ENCODE data around the gene NEDD8. TPM values are rescaled to one million over a fixed set of nuclear protein-coding genes. Genes with fewer than 3 reads are reported as not detected.

The NEDD8 gene
- polyA plus RNA-seq, 1 donor from 2014 or later = 431 TPM

GRCh38 chr14:24182110-24182882, 49.9 kb downstream of the NEDD8 start:
- H3F3A ChIP-seq (ENCODE audit: insufficient read depth, low read length, poor library complexity, severe bottlenecking) = no peaks in the 10 kb centered on the region
- H3K36me3 ChIP-seq (ENCODE audit: insufficient read depth, low read length) = no peaks in the 10 kb centered on the region
- H3K9me3 ChIP-seq (ENCODE audit: low read length) = no peaks in the 10 kb centered on the region
- H3K9me2 ChIP-seq (ENCODE audit: insufficient read depth, low read length) = no peaks in the 10 kb centered on the region
- TF ChIP-seq RAD21 (conservative IDR thresholded peaks at IDR 0.05) = no peak
- TF ChIP-seq TAF1 (IDR thresholded peaks at IDR 0.05; ENCODE audit: low read depth) = no peak
- no peak for TF ChIP-seq SMC3 (conservative IDR thresholded peaks at IDR 0.05; ENCODE audit: poor library complexity)
- TF ChIP-seq CTCF (IDR thresholded peaks at IDR 0.05; ENCODE audit: poor library complexity, severe bottlenecking) = no peak
- no peak for TF ChIP-seq EP300 (conservative IDR thresholded peaks at IDR 0.05; ENCODE audit: poor library complexity, severe bottlenecking)
- no peak for TF ChIP-seq MXI1 (conservative IDR thresholded peaks at IDR 0.05; ENCODE audit: poor library complexity, severe bottlenecking)
- TF ChIP-seq POLR2AphosphoS5 (IDR thresholded peaks at IDR 0.05) = no peak
- TF ChIP-seq EZH2 (IDR thresholded peaks at IDR 0.05; ENCODE audit: borderline replicate concordance, insufficient read depth, low read length, poor library complexity, severe bottlenecking) = no peak
- no peak for TF ChIP-seq REST (IDR thresholded peaks at IDR 0.05; ENCODE audit: borderline replicate concordance)
- H3K79me2 ChIP-seq (replicated peaks; ENCODE audit: insufficient read depth, low read length) = no peaks in the 10 kb centered on the region
- no peak overlapping the region for H3K4me3 ChIP-seq (ENCODE audit: low read length)
- no peak overlapping the region for H3K27ac ChIP-seq (ENCODE audit: low read length)
- H3K9ac ChIP-seq (ENCODE audit: low read length) = no peak overlapping the region
- no peaks in the 10 kb centered on the region for H3K27me3 ChIP-seq (ENCODE audit: insufficient read depth, low read depth, low read length)
- no peak overlapping the region for H2AFZ ChIP-seq (ENCODE audit: low read depth, low read length)
- H3K4me2 ChIP-seq (ENCODE audit: low read length) = no peak overlapping the region
- no peaks in the 10 kb centered on the region for H4K20me1 ChIP-seq (ENCODE audit: insufficient read depth)

GRCh38 chr14:24181371-24182077, 50.6 kb downstream of the NEDD8 start:
- H4K20me1 ChIP-seq (ENCODE audit: insufficient read depth) = no peaks in the 10 kb centered on the region
- no peaks in the 10 kb centered on the region for H3K9me2 ChIP-seq (ENCODE audit: insufficient read depth, low read length)
- H3K9ac ChIP-seq (ENCODE audit: low read length) = no peak overlapping the region
- no peak for TF ChIP-seq EP300 (conservative IDR thresholded peaks at IDR 0.05; ENCODE audit: poor library complexity, severe bottlenecking)
- TF ChIP-seq EZH2 (IDR thresholded peaks at IDR 0.05; ENCODE audit: borderline replicate concordance, insufficient read depth, low read length, poor library complexity, severe bottlenecking) = no peak
- TF ChIP-seq MXI1 (conservative IDR thresholded peaks at IDR 0.05; ENCODE audit: poor library complexity, severe bottlenecking) = no peak
- TF ChIP-seq SMC3 (conservative IDR thresholded peaks at IDR 0.05; ENCODE audit: poor library complexity) = no peak
- TF ChIP-seq RAD21 (conservative IDR thresholded peaks at IDR 0.05) = no peak
- no peak for TF ChIP-seq TAF1 (IDR thresholded peaks at IDR 0.05; ENCODE audit: low read depth)
- no peak for TF ChIP-seq REST (IDR thresholded peaks at IDR 0.05; ENCODE audit: borderline replicate concordance)
- no peak for TF ChIP-seq POLR2AphosphoS5 (IDR thresholded peaks at IDR 0.05)
- TF ChIP-seq CTCF (IDR thresholded peaks at IDR 0.05; ENCODE audit: poor library complexity, severe bottlenecking) = no peak
- H2AFZ ChIP-seq (ENCODE audit: low read depth, low read length) = no peak overlapping the region
- no peaks in the 10 kb centered on the region for H3K79me2 ChIP-seq (replicated peaks; ENCODE audit: insufficient read depth, low read length)
- H3K27ac ChIP-seq (ENCODE audit: low read length) = no peak overlapping the region
- H3K9me3 ChIP-seq (ENCODE audit: low read length) = no peaks in the 10 kb centered on the region
- H3K36me3 ChIP-seq (ENCODE audit: insufficient read depth, low read length) = no peaks in the 10 kb centered on the region
- no peaks in the 10 kb centered on the region for H3F3A ChIP-seq (ENCODE audit: insufficient read depth, low read length, poor library complexity, severe bottlenecking)
- H3K27me3 ChIP-seq (ENCODE audit: insufficient read depth, low read depth, low read length) = no peaks in the 10 kb centered on the region
- H3K4me2 ChIP-seq (ENCODE audit: low read length) = no peak overlapping the region
- H3K4me3 ChIP-seq (ENCODE audit: low read length) = no peak overlapping the region
